ENCODE results near the gene UBE3C. TPM values are rescaled to one million over a fixed set of nuclear protein-coding genes. Genes with fewer than 3 reads are reported as not detected.

Gene UBE3C
- total and polyA plus RNA-seq, 4 donors = 12.7 to 91.8 (median 46.1) TPM

DNA sequence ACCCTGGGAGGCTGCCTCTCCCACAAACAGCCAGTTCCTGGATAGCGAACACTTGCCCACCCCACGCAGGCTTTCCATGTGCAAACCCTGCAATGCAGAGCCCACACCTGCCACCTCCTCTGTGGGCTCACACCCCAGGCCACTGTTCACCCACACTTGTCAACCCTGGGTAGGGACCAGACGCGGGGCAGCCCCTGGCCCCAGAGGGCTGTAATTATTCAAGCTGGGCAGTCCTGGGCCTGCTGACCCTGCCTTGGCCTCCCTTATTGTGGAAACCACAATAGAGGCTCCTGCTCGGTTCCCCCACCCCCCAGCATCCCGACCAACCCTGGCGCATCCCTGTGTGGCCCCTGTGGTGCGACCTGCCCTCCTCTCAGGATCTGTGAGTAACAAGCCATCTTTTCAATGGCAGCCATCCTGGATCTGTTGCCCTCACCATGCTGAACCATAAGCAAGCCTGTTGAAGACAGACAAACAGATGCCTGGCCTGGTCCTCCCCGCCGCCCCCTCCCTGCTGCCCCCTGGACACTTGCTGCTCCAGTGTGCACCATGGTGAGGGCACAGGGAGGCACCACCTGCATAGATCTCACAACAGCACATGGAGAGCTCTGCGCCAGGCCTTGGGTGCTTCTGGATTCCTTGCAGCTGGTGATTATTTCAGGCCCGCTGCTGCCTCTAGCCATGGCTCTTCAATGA is 15.8 kb upstream of the UBE3C start:
- Histone ChIP-seq H3K4me3 (no peak overlapping the region), H3K9me3 (ENCODE audit: control insufficient read depth in 4 of 4, insufficient read depth in 3 of 4, low read length in 3 of 4) (no peaks in the 10 kb centered on the region), H3K9ac (ENCODE audit: insufficient read depth in 1 of 2, low read length in 2 of 2) (no peak overlapping the region), H3K27me3 (ENCODE audit: control insufficient read depth in 3 of 3, insufficient read depth in 3 of 3, low read length in 2 of 3) (no peaks in the 10 kb centered on the region), H3K27ac (ENCODE audit: low read depth in 1 of 2, low read length in 1 of 2) (no peak overlapping the region), H3K4me1 (ENCODE audit: control insufficient read depth in 5 of 5, insufficient read depth in 5 of 5, low read length in 5 of 5) (peaks cover 0 to 2% (median 0%) of the 10 kb centered on the region in 5 donors), H3K36me3 (ENCODE audit: control insufficient read depth in 4 of 4, insufficient read depth in 4 of 4, low read length in 4 of 4) (no peaks in the 10 kb centered on the region)
- WGBS, 2 donors = 81 to 85% methylated on average over 12 of the region's 12 CpGs
- no peak for ATAC-seq (ENCODE audit: insufficient read depth, low FRiP score)
- DNase-seq = peak in 1 of 3 donors; percentile 21
- TF ChIP-seq, protein P1, sequence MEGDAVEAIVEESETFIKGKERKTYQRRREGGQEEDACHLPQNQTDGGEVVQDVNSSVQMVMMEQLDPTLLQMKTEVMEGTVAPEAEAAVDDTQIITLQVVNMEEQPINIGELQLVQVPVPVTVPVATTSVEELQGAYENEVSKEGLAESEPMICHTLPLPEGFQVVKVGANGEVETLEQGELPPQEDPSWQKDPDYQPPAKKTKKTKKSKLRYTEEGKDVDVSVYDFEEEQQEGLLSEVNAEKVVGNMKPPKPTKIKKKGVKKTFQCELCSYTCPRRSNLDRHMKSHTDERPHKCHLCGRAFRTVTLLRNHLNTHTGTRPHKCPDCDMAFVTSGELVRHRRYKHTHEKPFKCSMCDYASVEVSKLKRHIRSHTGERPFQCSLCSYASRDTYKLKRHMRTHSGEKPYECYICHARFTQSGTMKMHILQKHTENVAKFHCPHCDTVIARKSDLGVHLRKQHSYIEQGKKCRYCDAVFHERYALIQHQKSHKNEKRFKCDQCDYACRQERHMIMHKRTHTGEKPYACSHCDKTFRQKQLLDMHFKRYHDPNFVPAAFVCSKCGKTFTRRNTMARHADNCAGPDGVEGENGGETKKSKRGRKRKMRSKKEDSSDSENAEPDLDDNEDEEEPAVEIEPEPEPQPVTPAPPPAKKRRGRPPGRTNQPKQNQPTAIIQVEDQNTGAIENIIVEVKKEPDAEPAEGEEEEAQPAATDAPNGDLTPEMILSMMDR (IDR thresholded peaks at IDR 0.05; ENCODE audit: control extremely low read depth, extremely low read depth) = no peak

DNA sequence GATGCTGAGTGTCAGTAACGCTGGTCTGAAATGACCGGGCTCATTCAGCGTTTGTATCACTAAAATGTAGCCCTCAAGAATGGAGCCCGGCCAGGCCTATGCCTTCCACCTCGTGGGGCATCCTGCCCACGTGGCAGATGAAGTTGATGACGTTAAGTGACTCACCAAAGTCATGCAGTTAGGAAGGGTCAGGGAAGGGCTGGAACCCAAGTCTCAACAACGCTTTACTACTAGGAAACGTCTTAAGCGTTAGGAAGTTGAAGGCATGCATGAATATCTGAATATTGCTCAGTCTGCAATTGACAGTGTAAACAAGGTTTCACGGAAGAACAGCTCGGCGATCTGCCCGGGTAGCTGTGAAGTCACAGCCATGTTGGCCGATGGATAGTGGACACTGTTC is 14.0 kb upstream of the UBE3C start:
- Histone ChIP-seq H3K4me3 (no peak overlapping the region), H3K27ac (ENCODE audit: low read depth in 1 of 2, low read length in 1 of 2) (no peak overlapping the region), H3K27me3 (ENCODE audit: control insufficient read depth in 3 of 3, insufficient read depth in 3 of 3, low read length in 2 of 3) (no peaks in the 10 kb centered on the region), H3K9me3 (ENCODE audit: control insufficient read depth in 4 of 4, insufficient read depth in 3 of 4, low read length in 3 of 4) (no peaks in the 10 kb centered on the region), H3K36me3 (ENCODE audit: control insufficient read depth in 4 of 4, insufficient read depth in 4 of 4, low read length in 4 of 4) (no peaks in the 10 kb centered on the region), H3K9ac (ENCODE audit: insufficient read depth in 1 of 2, low read length in 2 of 2) (no peak overlapping the region), H3K4me1 (ENCODE audit: control insufficient read depth in 5 of 5, insufficient read depth in 5 of 5, low read length in 5 of 5) (peaks cover 0 to 2% (median 0%) of the 10 kb centered on the region in 5 donors)
- DNase-seq (peak; percentile 11 to 74 (median 44)), ATAC-seq (ENCODE audit: insufficient read depth, low FRiP score) (no peak)
- TF ChIP-seq, protein P1 (IDR thresholded peaks at IDR 0.05; ENCODE audit: control extremely low read depth, extremely low read depth) = no peak
- WGBS, 2 donors = 68 to 84% methylated on average over 15 of the region's 15 CpGs

DNA sequence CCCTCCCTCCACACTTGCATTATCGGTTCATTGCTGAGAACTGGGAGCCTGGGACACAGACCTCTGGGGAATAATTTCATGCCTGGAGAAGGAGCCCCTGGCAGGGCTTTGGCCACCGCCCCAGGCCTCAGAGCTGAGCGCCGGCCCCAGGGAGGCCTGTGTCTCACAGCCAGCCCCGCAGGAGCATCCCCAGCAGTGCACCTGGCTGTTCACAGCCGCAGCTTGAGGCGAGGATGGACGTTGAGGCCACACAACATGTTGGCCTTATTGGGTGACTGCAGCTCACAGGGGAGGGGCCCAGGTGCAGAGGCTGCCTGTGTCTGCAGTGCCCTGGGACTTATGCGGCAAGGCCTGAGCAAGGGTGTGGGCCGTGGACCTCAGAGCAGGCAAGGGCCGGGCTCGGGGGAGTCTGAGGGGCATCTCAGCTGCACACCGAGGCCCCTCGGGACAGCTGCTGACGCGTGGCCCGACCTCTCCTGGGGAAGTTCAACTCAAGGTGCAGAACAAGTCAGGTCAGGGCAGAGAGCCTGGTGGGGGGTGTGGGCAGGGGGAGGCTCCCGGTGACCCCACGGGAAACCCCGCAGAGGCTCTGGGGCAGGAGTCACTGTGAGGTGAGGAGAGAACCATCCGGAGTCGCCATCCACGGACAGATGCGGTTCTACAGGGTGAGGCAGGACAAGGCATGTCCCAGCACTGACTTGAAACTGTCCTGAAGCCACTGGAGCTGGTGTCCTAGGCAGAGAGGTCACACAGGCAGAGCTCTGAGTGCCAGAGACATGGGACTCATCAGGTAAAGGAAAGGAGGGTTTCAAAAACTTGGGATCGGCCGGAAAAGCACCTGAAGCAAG is 13.1 kb upstream of the UBE3C start:
- Histone ChIP-seq H3K36me3 (ENCODE audit: control insufficient read depth in 4 of 4, insufficient read depth in 4 of 4, low read length in 4 of 4) (no peaks in the 10 kb centered on the region), H3K4me1 (ENCODE audit: control insufficient read depth in 5 of 5, insufficient read depth in 5 of 5, low read length in 5 of 5) (peaks cover 0 to 2% (median 0%) of the 10 kb centered on the region in 5 donors), H3K4me3 (no peak overlapping the region), H3K27me3 (ENCODE audit: control insufficient read depth in 3 of 3, insufficient read depth in 3 of 3, low read length in 2 of 3) (no peaks in the 10 kb centered on the region), H3K9me3 (ENCODE audit: control insufficient read depth in 4 of 4, insufficient read depth in 3 of 4, low read length in 3 of 4) (no peaks in the 10 kb centered on the region), H3K27ac (ENCODE audit: low read depth in 1 of 2, low read length in 1 of 2) (no peak overlapping the region), H3K9ac (ENCODE audit: insufficient read depth in 1 of 2, low read length in 2 of 2) (no peak overlapping the region)
- WGBS, 2 donors = 86 to 94% methylated on average over 26 of the region's 26 CpGs
- TF ChIP-seq, protein P1 (IDR thresholded peaks at IDR 0.05; ENCODE audit: control extremely low read depth, extremely low read depth) = no peak
- DNase-seq = no peak
- no peak for ATAC-seq (ENCODE audit: insufficient read depth, low FRiP score)

Measured in lung (tissue), 12 donors.